DMS 273 treated with DMSO at 0.1 percent for 48 hours (cell line): ENCODE measurements around the gene U2AF1L4.
A peak's percentile ranks its signal among the peaks of the same experiment; 100 is the strongest.

ENCODE experiments used
- DNase-seq: peaks from one replicate; lab custom pipeline; 2025; lab: John Stamatoyannopoulos, UW

U2AF1L4 gene

DNA sequence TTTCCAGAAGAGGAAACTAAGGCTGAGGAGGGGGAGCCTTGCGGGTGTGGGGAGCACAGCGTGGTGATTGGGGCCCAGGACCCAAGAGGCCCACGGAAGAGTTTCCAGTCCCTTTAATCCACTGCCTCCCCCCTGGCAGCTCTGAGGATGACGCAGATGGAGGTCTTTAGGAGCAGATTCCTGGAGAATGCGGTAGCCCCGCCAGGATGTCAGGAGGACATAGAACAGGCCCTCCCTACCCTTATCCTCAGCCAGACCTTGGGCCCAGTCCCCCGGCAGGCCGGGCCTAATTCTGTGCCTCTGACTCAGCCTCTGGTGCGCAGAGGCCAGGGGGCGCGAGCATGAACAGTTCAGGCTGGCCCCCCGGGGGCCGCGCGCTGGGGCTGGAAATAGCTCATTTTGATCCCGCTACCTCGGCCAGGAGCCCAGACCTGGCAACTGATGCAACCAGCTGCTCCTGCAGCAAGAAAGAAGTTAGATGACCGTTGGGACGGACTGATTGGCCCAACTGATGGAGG lies 12.1 kb upstream of the U2AF1L4 start:
- DNase-seq, result peak; percentile 92

DNA sequence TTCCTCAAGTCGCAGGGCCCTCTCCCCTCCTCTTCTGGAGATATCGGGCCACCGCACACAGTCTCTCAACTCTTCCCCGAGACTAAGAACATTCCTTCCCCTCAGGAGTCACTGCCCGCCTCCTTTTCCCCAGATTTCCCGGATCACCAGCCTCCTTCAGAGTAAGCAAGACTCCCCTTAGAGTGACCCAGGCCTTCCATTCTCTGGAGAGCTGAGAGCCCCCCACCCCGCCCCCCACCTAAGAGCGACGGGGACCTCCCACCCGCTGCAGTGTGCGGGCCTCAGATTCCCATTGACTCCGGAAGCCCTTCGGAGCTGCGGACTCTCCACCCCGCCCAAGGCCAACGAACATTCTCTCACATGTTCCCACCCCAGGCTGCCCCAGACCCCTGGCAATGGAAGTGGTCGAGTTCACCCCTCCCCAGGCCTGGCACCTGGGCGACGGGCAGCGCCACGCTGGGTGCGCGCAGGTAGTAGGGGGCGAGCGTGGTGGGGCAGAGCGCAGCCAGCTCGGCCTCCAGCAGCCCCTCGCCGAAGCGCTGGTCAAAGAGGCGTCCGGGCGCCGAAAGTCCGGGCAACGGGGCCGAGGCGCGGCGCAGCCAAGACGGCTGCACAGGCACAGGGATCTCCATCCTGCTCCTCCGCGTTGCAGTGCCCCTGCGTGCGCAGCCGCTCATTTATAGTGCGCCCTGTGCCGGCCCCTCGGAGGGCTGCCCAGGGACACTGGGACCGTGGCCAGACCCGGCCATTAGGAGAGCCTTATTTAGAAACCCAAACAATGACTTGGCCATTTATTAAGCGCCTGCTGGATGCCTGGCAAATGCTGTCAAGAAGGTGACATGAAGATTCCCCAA lies 11.4 kb upstream of the U2AF1L4 start, which contains the start of gene HSPB6:
Gene HSPB6, minus strand, starts transcription at position 653 of the 854 bp plus-strand sequence. Its CDS starts 21 bp downstream, at position 632.
- no peak for DNase-seq

DNA sequence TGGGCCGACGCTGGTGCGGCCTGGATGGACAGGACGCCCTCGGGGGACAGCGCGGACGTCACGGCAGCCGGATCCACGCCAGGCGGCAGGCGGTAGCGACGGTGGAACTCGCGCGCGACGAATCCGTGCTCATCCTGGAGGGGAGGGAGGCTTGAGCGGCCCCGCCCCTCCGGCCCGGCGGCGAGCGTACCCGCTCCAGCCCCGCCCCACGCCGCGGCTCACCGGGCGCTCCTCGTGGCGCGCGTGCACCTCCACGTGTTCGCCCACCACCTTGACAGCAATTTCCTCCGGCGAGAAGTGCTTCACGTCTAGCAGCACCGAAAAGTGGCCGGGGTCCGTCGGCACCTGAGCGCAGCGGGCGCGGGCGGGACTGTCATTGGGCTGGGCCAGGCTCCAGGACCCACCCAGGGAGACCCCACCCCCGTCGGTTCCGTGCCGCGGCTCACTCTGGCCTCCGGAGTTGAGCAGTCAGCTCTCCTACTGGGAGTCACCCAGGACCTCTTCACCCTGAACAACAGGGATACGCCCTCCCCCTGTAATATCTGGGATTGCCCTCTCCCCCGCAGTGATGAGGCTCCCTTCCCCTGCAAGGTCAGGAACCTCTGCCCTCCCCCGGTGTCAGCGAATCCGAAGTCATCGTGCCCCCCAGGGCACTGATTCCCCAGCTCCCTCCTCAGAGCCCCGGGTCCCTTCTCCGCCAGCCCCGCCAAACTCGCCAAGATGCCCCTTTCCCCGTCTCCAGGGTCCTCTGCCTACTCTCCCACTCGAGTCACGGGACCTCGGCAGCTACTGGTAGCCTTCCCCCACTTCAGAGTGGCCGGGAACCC lies 10.5 kb upstream of the U2AF1L4 start:
- DNase-seq, result no peak

DNA sequence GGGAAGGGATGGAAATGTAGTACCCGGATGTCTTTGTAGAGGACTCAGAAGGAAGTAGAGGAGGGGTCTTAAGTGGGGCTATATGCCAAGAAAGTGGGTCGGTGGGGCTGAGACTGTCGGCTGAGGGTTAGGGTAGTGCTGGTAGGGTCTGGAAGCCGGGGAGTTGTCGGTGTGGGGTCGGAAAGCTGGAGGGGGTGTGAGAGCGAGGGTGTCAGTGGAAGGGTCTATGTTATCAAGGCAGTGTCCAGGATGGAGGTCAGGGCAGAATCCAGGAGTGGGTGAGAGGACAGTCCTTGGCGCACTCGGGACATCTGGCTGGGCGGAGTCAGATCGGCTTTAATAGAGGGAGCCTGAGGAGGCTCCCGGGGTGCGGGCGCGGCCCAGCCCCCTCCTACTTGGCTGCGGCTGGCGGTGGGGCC lies 9.9 kb upstream of the U2AF1L4 start:
- DNase-seq, result no peak

DNA sequence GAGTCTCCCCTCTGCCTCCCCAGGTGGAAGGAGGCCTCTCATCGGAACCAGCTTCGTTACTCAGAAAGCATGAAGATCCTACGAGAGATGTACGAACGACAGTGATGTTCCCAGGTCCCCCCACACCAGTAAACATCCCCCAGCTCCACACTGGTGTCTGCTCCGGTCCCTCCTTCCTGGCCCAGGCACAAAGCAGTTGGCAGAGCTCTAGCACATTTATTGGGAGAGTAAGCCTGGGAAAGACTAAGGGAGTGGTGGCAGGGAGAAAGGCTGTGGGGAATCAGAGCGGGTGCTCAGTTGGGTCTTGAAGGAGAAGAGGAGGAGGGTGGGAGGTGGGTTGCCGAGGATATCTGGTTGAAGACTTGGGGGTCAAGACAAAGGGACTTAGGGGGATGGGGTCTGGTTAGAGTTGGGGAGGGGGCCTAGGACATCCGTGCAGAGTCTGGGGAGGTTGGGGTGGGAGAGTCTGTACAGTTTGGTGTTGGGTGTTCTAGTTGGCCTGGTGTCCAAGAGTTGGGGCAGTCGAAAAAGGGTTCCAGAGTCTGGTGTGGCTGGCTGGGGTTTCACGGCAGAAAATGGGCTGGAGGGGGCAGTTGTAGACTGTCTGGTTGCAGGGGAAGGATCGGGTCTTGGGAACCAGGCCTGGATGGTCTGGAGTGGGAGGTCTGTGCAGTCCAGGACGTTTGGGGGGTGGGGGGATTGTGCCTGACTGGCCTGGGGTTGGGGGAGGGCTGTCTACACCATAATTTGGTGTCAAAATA lies 9.3 kb upstream of the U2AF1L4 start:
- no peak for DNase-seq

DNA sequence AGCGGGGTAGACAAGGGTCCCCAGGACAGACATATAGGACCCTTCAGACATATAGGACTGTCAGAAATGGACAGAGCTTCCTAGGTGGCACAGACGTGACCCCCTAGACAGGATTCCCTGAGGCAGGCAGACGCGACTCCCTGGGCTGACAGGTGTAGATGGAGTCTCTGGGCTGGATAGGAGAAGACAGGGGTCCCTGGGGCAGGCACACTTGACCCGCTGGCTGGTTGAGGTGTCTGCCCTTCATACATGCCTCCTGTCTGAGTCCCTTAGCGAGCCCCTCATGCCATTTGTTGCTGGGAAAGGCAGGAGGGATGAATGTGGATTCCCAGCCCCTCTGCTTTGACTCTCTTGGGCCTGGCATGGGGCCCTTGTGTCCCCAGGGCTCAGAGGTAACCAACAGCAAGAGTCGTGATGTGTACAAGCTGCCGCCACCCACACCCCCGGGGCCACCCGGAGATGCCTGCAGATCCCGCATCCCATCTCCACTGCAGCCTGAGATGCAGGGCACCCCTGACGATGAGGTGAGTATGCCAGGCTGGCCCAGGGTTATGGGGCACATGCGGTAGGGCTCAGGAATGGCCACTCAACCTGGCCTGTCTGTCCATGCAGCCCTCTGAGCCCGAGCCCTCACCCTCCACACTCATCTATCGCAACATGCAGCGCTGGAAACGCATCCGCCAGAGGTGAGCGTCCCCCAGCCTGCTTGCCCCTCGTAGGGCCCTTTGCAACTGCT lies 8.6 kb upstream of the U2AF1L4 start:
- DNase-seq, result no peak

DNA sequence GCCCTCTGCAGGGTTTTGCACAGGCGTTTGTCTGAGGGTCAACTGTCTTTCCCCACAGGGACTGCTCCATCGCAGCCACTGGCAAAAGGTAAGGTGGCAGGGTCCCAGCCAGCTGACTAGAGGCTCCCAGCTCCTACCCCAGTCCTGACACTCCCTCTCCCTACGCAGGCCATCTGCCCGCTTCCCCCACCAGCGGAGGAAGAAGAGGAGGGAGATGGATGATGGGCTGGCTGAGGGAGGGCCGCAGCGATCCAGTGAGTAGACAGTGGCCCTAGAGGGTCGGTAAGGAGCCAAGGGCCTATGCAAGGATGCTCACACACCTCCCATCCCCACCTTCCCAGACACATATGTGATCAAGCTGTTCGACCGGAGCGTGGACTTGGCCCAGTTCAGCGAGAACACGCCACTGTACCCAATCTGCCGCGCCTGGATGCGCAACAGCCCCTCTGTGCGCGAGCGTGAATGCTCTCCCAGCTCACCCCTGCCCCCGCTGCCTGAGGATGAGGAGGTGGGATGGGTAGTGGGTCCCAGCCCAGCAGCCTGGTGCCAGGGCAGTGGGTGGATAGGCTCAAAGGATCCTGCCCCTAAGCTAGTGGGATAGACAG lies 7.6 kb upstream of the U2AF1L4 start:
- no peak for DNase-seq

DNA sequence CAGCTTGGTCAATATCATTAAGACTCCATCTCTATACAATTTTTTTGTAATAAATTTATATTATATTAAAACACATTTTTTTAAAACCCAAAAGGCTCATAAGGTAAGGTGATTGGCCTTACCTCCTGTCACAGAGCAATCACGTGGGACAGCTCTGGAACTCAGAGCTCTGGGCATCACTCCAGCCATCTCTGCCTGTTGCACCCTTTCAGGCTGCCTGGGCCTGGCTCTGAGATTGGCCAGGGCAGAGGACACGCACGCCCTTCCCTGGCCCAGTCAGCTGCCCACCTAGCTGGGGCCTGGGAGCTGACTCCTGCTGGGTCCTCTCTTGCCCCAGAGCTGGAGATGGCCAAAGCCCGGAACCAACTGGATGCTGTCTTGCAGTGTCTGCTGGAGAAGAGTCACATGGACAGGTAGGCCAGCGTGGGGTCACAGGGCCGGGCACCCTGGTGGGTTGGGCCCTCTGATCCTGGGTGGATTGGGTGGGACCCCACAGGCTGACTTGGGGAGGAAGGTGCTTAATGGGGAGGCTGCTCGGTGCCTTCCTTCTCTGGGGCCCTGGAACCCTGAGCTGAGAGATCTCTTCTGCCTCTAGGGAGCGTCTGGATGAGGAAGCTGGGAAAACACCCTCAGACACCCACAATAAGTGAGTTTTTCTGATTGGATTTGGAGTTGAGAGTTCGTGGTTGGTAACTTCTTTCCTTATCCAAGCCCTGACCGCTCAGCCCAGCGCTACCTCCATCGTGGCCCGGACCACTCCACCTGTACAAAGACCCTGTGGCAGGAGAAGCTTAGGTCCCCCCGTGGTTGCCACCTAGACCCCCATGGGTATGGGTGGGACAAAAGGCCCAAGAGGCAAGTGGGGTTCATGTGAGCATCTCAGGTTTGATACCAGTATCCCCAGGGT lies 6.9 kb upstream of the U2AF1L4 start:
- no peak for DNase-seq

DNA sequence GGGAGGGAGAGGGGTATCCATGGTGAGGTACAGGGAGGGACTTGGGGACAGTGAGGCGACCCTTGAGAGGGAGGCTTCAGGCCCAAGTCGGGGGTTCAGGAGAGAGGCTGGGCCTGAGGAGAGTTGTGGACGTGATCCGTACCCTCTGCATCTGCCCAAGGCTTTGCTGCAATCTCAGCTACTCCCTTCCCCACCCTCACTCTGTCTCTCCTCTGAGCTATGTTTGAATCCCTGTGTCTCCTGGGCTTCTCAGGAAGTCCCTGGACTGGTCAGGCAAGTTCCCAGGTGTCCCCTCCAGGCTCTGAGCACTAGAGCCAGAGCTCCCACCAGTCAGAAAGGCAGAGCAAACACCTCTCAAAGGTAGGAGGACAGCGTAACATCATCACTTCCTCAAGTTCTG lies 4.9 kb upstream of the U2AF1L4 start:
- no peak for DNase-seq

DNA sequence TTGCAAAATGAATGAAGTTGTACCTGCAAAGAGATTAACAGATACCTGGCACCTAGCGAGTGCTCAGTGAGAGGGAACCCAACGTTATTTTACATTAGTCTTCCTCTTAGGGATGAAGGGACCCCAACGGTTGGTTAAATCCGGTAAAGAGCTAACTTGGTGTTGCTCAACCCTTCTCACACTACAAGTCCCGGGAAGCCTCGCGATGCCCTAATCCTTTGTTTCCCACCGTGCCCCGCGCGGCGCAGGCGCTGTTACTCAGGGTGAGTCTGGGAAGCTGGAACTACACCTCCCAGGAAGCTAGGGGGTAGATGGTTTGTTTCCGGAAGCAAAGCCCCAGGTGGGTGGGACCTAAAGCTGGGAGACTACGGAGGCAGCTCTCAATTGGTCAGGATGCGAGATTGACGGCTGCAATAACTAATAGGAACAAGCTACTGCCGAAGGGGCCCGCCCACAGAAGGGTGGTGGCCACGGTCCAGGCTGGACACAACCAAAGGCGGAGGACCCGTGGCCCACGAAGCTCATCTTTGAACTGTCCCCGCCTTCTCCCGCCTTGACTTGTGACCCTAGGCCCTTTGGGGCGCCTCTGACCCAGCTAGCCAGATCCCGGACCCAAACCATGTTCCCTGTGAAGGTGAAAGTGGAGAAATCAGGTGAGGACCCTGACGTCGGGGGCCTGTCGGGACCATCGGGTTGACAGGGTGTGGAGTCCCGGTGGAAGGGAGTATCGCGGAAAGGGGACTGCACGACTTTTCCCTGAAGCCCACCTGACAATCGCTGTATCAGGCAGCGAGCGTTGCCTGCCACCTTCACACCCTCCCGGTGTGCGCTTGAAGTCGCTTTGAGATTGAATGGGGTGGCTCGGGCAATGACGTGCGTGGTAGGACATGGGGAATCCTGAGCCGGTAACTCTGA lies 3.1 kb upstream of the U2AF1L4 start, which contains the start of gene LIN37:
Gene LIN37, plus strand, starts transcription at position 471 of the 915 bp plus-strand sequence. Its CDS starts 149 bp downstream, at position 620.
- DNase-seq, result peak; percentile 98

DNA sequence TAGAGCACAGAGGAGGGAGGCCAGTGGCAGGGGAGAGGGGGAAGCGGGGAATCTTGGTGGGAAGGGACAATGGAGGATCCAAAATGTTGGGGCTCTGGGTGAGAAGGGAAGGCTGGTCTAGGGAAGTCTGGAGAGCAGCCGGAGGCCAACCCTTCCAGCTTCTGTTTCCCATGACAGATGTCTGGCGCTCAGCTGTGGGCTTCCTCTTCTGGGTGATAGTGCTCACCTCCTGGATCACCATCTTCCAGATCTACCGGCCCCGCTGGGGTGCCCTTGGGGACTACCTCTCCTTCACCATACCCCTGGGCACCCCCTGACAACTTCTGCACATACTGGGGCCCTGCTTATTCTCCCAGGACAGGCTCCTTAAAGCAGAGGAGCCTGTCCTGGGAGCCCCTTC lies 1.3 kb upstream of the U2AF1L4 start:
- DNase-seq, result no peak

DNA sequence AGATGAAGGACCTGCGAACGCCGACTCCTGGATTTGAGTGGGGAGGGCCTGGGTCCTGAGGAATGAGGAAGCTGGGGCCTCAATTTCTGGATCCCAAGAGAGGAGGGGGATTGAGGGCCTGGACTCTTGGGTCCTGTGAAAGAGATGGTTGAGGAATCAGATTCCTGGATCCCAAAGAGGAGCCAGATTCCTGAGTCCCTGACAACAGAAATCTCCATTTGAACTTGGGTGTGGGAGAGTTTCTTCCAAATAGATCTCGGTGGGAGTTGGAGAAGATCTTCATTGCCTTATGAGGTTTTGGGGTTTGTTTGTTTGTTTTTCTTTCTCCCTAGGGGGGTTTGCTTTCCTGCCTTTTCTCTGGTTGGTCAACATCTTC lies 857 bp upstream of the U2AF1L4 start:
- DNase-seq, result no peak

DNA sequence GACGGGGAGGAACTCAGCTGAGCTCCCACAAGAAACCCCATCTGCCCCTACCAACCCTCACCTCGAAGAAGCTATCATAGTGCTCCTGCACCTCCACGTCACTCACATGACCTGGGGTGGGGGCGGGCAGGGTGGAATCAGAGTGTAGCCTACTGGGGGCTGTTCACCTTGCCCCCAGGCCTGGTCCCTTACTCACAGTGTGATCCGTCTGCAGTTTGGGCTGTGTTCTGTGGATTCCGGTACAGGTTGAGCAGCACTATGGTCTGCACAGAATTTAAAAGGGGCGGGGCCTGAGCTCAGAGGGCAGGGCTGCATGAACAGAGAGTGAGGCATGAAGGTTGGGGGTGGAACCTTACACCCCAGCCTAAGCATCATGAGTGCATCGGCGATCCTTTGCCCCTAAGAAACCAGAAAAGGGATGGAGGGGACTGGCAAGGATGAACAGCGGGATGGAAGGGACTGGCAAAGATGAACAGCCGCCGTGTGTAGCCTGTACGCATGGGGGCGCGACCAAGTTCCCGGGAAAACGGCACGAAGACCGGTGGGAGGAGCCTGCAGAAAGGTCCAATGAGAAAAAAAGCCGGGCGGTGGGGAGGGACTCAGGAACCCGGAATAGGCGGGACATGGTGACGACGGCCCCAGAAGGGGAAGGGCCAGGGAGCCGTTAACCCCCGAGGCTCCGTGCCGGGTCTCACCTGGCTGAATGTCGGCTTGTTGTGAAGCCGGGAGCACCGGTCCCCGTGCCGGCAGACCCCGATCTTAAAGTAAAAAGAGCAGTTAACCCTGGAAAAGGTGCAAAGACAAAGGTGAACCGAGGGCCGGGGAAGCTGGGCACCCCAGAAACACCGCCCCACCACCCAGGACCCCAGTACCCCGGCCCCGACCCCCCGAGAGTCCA lies 539 bp downstream of the U2AF1L4 start:
- peak; percentile 92 for DNase-seq

DNA sequence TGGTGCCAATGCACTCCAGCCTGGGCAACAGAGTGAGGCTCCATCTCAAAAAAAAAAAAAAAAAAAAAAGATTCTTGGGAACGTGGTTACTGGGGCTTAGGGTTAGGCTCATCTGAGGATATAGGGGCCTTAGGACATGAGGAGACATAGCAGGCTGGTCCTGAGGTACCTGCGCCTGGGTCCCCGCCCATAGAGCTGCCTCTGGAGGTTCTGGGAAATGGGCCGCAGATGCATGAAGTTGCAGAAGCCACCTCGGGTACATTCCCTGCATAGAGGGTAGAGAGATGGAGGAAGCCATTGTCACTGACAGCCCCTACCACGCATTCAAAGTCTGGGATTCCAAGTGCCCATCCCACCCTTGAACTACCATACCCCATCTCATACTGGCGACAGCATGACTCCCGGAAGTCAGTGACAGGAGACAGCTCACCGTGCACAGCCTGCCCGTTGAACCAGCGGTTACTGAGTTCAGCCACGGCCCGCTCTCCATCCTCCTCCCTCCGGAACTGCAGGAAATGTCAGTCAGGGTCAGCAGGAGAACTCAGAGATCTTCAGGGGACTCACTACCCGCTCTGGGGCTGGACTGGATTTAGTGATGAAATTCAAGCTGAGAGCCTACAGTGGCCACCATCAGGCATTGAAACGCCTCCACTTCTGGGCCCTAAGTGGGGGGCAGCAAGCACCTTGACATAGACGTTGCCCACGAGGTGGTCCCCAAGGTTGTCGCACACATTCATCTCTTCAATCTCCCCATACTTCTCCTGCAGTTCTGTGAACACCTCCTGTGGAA lies 1.4 kb downstream of the U2AF1L4 start:
- no peak for DNase-seq

DNA sequence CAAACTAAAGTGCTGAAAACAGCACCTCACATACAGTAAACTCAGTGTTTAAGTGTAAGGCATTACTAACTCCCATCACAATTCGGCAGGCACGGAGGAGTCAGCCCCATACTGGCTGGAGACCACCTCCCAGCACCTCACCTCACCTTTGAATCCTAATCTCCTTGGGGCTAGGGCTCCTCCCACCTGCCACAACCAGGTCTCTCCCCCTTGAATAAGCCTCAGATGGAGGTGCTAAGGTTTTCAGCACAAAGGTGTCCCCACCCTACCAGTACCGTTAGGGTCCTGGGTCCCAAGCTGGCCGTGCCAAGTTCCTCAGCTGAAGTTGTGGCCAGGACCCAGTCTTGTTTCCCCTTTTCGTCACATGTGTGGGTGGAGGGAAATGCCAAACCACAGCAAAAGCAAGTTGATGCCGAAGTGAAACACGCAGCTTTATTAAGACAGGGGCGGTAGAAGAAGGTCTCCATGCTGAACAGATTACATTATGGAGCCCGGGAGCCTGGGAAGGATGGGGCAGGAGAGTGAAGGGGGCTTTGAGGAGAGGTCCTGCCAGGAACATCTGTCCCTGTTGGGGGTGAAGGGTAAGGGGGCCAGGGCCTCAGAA lies 3.0 kb downstream of the U2AF1L4 start, which contains the start of gene IGFLR1:
Gene IGFLR1, minus strand, starts transcription at position 332 of the 604 bp plus-strand sequence. CDS start 1,272 bp downstream, outside the sequence.
- DNase-seq, result no peak

DNA sequence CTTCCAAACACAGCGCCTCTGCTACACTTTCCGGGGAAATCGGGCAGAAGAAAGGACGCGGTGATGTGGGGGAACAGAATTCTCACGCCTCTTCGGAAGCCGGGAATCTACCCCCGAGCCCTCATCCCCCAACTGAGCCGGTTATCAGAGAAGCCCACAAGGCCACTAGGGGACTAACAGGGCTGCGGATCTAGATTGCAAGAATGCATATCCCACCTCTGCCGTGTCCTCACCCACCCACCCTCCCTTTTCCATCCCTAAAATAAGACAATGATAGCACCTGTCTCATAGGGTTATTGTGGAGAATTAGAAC lies 4.1 kb downstream of the U2AF1L4 start:
- no peak for DNase-seq
